Measurements from ENCODE around the gene ZNF180.

- no peak for TF ChIP-seq REST (IDR thresholded peaks at IDR 0.05; ENCODE audit: borderline replicate concordance)
- TF ChIP-seq CTCF (IDR thresholded peaks at IDR 0.05; ENCODE audit: poor library complexity, severe bottlenecking) = no peak
- no peak for TF ChIP-seq EP300 (conservative IDR thresholded peaks at IDR 0.05; ENCODE audit: poor library complexity, severe bottlenecking)
- no peak for TF ChIP-seq MXI1 (conservative IDR thresholded peaks at IDR 0.05; ENCODE audit: poor library complexity, severe bottlenecking)
- no peak for TF ChIP-seq TAF1 (IDR thresholded peaks at IDR 0.05; ENCODE audit: low read depth)
- no peak for TF ChIP-seq SMC3 (conservative IDR thresholded peaks at IDR 0.05; ENCODE audit: poor library complexity)
- TF ChIP-seq RAD21 (conservative IDR thresholded peaks at IDR 0.05) = no peak
Observed at GRCh38 chr19:44539991-44540390, 39.7 kb upstream of the ZNF180 start.

All from neural cell (in vitro differentiated cells).